WTC11 (cell line): ENCODE measurements around the gene OSMR. TPM values are rescaled to one million over a fixed set of nuclear protein-coding genes. Genes with fewer than 3 reads are reported as not detected.

Source experiments
- ATAC-seq: fragments of 200-7000 bp; cut with Tn5 transposase; 2 replicates; pipeline ENCODE4 v1.10.0; 2021; ENCODE audit warnings: mild to moderate bottlenecking, moderate library complexity
- CTCF ChIA-PET: fragments of 300-600 bp; sonication (Branson Sonifier 250); formaldehyde crosslinking; loops from one replicate; lab custom pipeline; 2021; ENCODE audit warnings: antibody characterized with exemption; lab: Charles Lee
- POLR2A ChIA-PET: fragments of 350-600 bp; sonication (Branson Sonifier 250); formaldehyde crosslinking; loops from one replicate; lab custom pipeline; 2021; ENCODE audit warnings: antibody characterized with exemption; lab: Charles Lee
- DNase-seq: peaks from one replicate; pipeline ENCODE4 v3.0.0; 2021; ENCODE audit warnings: low spot score
- H3K27ac Mint-ChIP-seq: 2 replicates; pipeline ENCODE4 v1.8.0; 2021; ENCODE audit warnings: mixed read lengths
- H3K27me3 Mint-ChIP-seq: 2 replicates; pipeline ENCODE4 v1.8.0; 2021; ENCODE audit warnings: low read depth, mild to moderate bottlenecking, moderate library complexity, mixed read lengths
- H3K36me3 Mint-ChIP-seq: 2 replicates; pipeline ENCODE4 v1.8.0; 2021; ENCODE audit warnings: mixed read lengths
- H3K4me1 Mint-ChIP-seq: 2 replicates; pipeline ENCODE4 v1.8.0; 2022; ENCODE audit warnings: mixed read lengths
- H3K4me3 Mint-ChIP-seq: 2 replicates; pipeline ENCODE4 v1.8.0; 2021; ENCODE audit warnings: mild to moderate bottlenecking, moderate library complexity, mixed read lengths
- H3K9me3 Mint-ChIP-seq: 2 replicates; pipeline ENCODE4 v1.8.0; 2021; ENCODE audit warnings: mixed read lengths
- GTF2I ChIP-seq: fragments of 250-450 bp; sonication (Bioruptor Pico); conservative IDR thresholded peaks from 2 replicates; pipeline ENCODE4 v1.4.0; 2021; ENCODE audit warnings: mild to moderate bottlenecking
- JAZF1 ChIP-seq: fragments of 250-450 bp; sonication (Bioruptor Pico); IDR thresholded peaks from 2 replicates; pipeline ENCODE4 v1.9.0; 2021; ENCODE audit warnings: moderate library complexity, mild to moderate bottlenecking, inconsistent platforms
- KAT7 ChIP-seq: sonication (generic); formaldehyde crosslinking; IDR thresholded peaks from 2 replicates; pipeline ENCODE4 v1.8.1; 2023; ENCODE audit warnings: missing genetic modification reagents, mild to moderate bottlenecking, borderline replicate concordance
- PRRX2 ChIP-seq: fragments of 250-450 bp; sonication (Bioruptor Pico); IDR thresholded peaks from 2 replicates; pipeline ENCODE4 v1.8.0; 2021; ENCODE audit warnings: mild to moderate bottlenecking
- ZNF396 ChIP-seq: fragments of 250-450 bp; sonication (Bioruptor Pico); IDR thresholded peaks from 2 replicates; pipeline ENCODE4 v1.8.0; 2021; ENCODE audit warnings: mild to moderate bottlenecking, moderate library complexity, borderline replicate concordance
- total RNA-seq: library from RNA; stranded (reverse); gene quantifications from 3 replicates; pipeline ENCODE4 v1.2.3, GENCODE V29; 2021
- TF ChIP-seq, protein P1 (sequence below): sonication (generic); formaldehyde crosslinking; IDR thresholded peaks from 2 replicates; pipeline ENCODE4 v1.8.0; 2022; ENCODE audit warnings: missing genetic modification reagents
- TF ChIP-seq, protein P2 (sequence below): sonication (generic); formaldehyde crosslinking; IDR thresholded peaks from 2 replicates; pipeline ENCODE4 v1.8.1; 2023; ENCODE audit warnings: mild to moderate bottlenecking, missing genetic modification reagents, moderate library complexity
- TF ChIP-seq, protein P3 (sequence below): sonication (generic); formaldehyde crosslinking; IDR thresholded peaks from 2 replicates; pipeline ENCODE4 v1.8.1; 2023; ENCODE audit warnings: mild to moderate bottlenecking, missing genetic modification reagents
- TF ChIP-seq, protein P4 (sequence below): sonication (generic); formaldehyde crosslinking; IDR thresholded peaks from 2 replicates; pipeline ENCODE4 v1.8.1; 2022; ENCODE audit warnings: low read depth, mild to moderate bottlenecking, moderate library complexity, missing genetic modification reagents, borderline replicate concordance
- TF ChIP-seq, protein P5 (sequence below): sonication (generic); formaldehyde crosslinking; IDR thresholded peaks from 2 replicates; pipeline ENCODE4 v1.8.0; 2023; ENCODE audit warnings: mild to moderate bottlenecking, missing genetic modification reagents
- TF ChIP-seq, protein P6 (sequence below): sonication (generic); formaldehyde crosslinking; IDR thresholded peaks from 2 replicates; pipeline ENCODE4 v1.8.1; 2022; ENCODE audit warnings: missing genetic modification reagents, borderline replicate concordance
- TF ChIP-seq, protein P7 (sequence below): sonication (generic); formaldehyde crosslinking; IDR thresholded peaks from 2 replicates; pipeline ENCODE4 v1.8.0; 2022; ENCODE audit warnings: mild to moderate bottlenecking, missing genetic modification reagents

Gene OSMR
- total RNA-seq, 1 experiment from 2014 or later: 2.3 TPM

DNA sequence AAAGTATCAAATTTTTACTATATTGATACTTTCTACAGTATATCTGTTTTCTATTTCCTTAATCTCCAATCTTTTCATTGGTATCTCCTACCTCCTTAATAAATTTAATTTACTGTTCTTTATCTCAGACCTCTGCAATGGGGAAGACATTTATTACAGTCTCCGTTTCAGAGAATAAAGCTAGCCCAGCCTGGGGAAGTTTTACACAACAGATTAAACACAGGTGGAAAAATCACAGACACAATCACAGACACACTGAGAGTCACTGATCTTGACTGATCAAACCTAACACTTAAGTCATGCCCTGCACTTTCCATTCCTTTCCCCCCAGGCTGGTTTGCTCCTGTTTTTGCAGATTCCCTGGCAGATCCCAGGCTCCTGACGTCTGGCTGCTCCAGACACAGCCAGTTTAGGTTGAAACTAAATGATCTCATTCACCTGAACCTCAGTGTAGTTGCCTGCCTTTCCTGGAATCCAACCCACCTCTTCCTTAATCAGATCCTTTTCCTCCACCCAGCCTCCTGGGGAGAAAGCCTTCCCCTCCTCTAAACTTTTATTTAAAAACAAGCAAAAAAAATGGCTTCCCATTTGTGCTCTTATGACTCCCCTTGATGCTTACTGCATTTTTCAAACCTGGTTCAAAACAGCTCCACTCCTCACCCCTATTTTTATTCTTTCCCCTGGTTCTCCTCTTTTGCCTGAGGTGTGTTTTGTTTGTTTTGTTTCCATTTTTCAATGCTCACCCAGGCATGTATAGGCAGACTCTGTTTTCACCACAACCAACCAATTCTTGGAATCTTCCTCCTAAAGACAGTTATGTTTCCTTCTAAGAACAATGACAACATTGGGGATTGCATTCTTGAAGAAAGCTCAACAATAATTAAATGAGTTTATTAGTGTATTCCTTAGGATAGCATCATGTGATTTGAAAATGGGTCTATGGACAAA, 29.5 kb upstream of the OSMR start (continued):
- TF ChIP-seq, protein P1, sequence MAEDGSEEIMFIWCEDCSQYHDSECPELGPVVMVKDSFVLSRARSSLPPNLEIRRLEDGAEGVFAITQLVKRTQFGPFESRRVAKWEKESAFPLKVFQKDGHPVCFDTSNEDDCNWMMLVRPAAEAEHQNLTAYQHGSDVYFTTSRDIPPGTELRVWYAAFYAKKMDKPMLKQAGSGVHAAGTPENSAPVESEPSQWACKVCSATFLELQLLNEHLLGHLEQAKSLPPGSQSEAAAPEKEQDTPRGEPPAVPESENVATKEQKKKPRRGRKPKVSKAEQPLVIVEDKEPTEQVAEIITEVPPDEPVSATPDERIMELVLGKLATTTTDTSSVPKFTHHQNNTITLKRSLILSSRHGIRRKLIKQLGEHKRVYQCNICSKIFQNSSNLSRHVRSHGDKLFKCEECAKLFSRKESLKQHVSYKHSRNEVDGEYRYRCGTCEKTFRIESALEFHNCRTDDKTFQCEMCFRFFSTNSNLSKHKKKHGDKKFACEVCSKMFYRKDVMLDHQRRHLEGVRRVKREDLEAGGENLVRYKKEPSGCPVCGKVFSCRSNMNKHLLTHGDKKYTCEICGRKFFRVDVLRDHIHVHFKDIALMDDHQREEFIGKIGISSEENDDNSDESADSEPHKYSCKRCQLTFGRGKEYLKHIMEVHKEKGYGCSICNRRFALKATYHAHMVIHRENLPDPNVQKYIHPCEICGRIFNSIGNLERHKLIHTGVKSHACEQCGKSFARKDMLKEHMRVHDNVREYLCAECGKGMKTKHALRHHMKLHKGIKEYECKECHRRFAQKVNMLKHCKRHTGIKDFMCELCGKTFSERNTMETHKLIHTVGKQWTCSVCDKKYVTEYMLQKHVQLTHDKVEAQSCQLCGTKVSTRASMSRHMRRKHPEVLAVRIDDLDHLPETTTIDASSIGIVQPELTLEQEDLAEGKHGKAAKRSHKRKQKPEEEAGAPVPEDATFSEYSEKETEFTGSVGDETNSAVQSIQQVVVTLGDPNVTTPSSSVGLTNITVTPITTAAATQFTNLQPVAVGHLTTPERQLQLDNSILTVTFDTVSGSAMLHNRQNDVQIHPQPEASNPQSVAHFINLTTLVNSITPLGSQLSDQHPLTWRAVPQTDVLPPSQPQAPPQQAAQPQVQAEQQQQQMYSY (CRISPR knock-in tag): peak; percentile 33; the same call in 1 of the 2 replicates
- TF ChIP-seq GTF2I (no peak), PRRX2 (no peak)

DNA sequence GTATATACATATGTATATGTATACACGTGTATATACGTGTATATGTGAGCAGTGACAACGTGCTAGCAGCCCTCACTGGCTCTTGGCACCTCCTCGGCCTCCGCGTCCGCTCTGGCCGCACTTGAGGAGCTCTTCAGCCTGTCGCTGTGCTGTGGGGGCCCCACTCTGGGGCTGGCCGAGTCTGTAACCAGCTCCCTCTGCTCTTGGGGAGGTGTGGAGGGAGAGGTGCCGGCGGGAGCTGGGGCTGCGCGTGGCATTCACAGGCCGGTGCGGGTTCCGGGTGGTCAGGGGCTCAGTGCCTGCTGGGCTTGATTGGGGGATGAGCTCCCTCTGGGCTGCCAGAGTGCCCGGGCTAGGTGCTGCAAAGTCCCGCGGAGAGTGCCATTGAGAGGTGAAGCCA, 24.1 kb upstream of the OSMR start:
- ATAC-seq (no peak), DNase-seq (no peak)
- CTCF ChIA-PET: interaction anchor here (0.7 kb wide), 1 partner anchor 100 kb away, joined by 5 read pairs; no protein-coding TSS in a partner anchor
- POLR2A ChIA-PET: no interaction called here
- Mint-ChIP-seq H3K4me1 (peaks cover under 1% of the 10 kb centered on the region), H3K27ac (no peak overlapping the region), H3K27me3 (no peaks in the 10 kb centered on the region), H3K4me3 (no peak overlapping the region), H3K9me3 (peaks cover 26% of the 10 kb centered on the region), H3K36me3 (peaks cover 12% of the 10 kb centered on the region)
- TF ChIP-seq, protein P2, sequence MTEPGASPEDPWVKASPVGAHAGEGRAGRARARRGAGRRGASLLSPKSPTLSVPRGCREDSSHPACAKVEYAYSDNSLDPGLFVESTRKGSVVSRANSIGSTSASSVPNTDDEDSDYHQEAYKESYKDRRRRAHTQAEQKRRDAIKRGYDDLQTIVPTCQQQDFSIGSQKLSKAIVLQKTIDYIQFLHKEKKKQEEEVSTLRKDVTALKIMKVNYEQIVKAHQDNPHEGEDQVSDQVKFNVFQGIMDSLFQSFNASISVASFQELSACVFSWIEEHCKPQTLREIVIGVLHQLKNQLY (CRISPR knock-in tag): no peak
- TF ChIP-seq, protein P3, sequence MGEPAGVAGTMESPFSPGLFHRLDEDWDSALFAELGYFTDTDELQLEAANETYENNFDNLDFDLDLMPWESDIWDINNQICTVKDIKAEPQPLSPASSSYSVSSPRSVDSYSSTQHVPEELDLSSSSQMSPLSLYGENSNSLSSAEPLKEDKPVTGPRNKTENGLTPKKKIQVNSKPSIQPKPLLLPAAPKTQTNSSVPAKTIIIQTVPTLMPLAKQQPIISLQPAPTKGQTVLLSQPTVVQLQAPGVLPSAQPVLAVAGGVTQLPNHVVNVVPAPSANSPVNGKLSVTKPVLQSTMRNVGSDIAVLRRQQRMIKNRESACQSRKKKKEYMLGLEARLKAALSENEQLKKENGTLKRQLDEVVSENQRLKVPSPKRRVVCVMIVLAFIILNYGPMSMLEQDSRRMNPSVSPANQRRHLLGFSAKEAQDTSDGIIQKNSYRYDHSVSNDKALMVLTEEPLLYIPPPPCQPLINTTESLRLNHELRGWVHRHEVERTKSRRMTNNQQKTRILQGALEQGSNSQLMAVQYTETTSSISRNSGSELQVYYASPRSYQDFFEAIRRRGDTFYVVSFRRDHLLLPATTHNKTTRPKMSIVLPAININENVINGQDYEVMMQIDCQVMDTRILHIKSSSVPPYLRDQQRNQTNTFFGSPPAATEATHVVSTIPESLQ (CRISPR knock-in tag): no peak
- TF ChIP-seq KAT7 (no peak), ZNF396 (CRISPR knock-in tag) (no peak), JAZF1 (no peak)
- TF ChIP-seq, protein P4, sequence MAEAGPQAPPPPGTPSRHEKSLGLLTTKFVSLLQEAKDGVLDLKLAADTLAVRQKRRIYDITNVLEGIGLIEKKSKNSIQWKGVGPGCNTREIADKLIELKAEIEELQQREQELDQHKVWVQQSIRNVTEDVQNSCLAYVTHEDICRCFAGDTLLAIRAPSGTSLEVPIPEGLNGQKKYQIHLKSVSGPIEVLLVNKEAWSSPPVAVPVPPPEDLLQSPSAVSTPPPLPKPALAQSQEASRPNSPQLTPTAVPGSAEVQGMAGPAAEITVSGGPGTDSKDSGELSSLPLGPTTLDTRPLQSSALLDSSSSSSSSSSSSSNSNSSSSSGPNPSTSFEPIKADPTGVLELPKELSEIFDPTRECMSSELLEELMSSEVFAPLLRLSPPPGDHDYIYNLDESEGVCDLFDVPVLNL (CRISPR knock-in tag): no peak
- TF ChIP-seq, protein P5, sequence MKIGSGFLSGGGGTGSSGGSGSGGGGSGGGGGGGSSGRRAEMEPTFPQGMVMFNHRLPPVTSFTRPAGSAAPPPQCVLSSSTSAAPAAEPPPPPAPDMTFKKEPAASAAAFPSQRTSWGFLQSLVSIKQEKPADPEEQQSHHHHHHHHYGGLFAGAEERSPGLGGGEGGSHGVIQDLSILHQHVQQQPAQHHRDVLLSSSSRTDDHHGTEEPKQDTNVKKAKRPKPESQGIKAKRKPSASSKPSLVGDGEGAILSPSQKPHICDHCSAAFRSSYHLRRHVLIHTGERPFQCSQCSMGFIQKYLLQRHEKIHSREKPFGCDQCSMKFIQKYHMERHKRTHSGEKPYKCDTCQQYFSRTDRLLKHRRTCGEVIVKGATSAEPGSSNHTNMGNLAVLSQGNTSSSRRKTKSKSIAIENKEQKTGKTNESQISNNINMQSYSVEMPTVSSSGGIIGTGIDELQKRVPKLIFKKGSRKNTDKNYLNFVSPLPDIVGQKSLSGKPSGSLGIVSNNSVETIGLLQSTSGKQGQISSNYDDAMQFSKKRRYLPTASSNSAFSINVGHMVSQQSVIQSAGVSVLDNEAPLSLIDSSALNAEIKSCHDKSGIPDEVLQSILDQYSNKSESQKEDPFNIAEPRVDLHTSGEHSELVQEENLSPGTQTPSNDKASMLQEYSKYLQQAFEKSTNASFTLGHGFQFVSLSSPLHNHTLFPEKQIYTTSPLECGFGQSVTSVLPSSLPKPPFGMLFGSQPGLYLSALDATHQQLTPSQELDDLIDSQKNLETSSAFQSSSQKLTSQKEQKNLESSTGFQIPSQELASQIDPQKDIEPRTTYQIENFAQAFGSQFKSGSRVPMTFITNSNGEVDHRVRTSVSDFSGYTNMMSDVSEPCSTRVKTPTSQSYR (CRISPR knock-in tag): no peak
- TF ChIP-seq, protein P6, sequence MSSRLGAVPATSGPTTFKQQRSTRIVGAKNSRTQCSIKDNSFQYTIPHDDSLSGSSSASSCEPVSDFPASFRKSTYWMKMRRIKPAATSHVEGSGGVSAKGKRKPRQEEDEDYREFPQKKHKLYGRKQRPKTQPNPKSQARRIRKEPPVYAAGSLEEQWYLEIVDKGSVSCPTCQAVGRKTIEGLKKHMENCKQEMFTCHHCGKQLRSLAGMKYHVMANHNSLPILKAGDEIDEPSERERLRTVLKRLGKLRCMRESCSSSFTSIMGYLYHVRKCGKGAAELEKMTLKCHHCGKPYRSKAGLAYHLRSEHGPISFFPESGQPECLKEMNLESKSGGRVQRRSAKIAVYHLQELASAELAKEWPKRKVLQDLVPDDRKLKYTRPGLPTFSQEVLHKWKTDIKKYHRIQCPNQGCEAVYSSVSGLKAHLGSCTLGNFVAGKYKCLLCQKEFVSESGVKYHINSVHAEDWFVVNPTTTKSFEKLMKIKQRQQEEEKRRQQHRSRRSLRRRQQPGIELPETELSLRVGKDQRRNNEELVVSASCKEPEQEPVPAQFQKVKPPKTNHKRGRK (CRISPR knock-in tag): no peak
- TF ChIP-seq, protein P7, sequence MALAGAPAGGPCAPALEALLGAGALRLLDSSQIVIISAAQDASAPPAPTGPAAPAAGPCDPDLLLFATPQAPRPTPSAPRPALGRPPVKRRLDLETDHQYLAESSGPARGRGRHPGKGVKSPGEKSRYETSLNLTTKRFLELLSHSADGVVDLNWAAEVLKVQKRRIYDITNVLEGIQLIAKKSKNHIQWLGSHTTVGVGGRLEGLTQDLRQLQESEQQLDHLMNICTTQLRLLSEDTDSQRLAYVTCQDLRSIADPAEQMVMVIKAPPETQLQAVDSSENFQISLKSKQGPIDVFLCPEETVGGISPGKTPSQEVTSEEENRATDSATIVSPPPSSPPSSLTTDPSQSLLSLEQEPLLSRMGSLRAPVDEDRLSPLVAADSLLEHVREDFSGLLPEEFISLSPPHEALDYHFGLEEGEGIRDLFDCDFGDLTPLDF: no peak
